Measurements from ENCODE around the gene C10orf62.

Gene C10orf62

GRCh38 chr10:97611473-97611872, 22.0 kb downstream of the C10orf62 start:
- Histone ChIP-seq H2AK5ac (ENCODE audit: low read depth, low read length) (no peak overlapping the region), H3K4ac (ENCODE audit: low read length) (no peak overlapping the region), H3K27me3 (ENCODE audit: control insufficient read depth in 3 of 3, insufficient read depth in 3 of 3, low read depth in 1 of 3, low read length in 3 of 3) (no peaks in the 10 kb centered on the region), H2AFZ (ENCODE audit: low read length) (no peak overlapping the region), H4K8ac (ENCODE audit: low read depth, low read length) (no peak overlapping the region), H3K9ac (ENCODE audit: low read depth, low read length, poor library complexity) (peak overlapping the region; percentile 53), H2BK120ac (ENCODE audit: low read depth, low read length) (no peak overlapping the region), H3K36me3 (replicated peaks in 1 of 2; ENCODE audit: control insufficient read depth in 2 of 2, insufficient read depth in 2 of 2, low read length in 2 of 2) (peaks cover 7 to 25% of the 10 kb centered on the region in 2 donors), H3K27ac (replicated peaks; ENCODE audit: low read length) (no peak overlapping the region), H2BK12ac (ENCODE audit: low read length) (no peak overlapping the region), H3K4me1 (ENCODE audit: control insufficient read depth in 2 of 2, insufficient read depth in 1 of 2, low read depth in 1 of 2, low read length in 2 of 2) (peaks cover 1 to 10% of the 10 kb centered on the region in 2 donors), H4K91ac (ENCODE audit: low read depth, low read length, poor library complexity) (no peak overlapping the region), H3K4me3 (ENCODE audit: low read length in 2 of 2) (no peak overlapping the region), H3K4me2 (ENCODE audit: insufficient read depth, low read length, poor library complexity, severe bottlenecking) (no peak overlapping the region), H3K23ac (ENCODE audit: low read depth, low read length, poor library complexity) (no peak overlapping the region), H3K79me1 (ENCODE audit: low read depth, low read length) (no peaks in the 10 kb centered on the region), H2BK5ac (ENCODE audit: low read length) (no peak overlapping the region), H3K14ac (ENCODE audit: low read length) (peak overlapping the region; percentile 5), H2BK15ac (ENCODE audit: low read length) (no peak overlapping the region), H3K18ac (ENCODE audit: low read length) (peak overlapping the region; percentile 30), H3K9me3 (replicated peaks in 1 of 2; ENCODE audit: control insufficient read depth in 2 of 2, insufficient read depth in 1 of 2, low read depth in 1 of 2, low read length in 2 of 2) (no peaks in the 10 kb centered on the region)
- no CpG with 5 or more reads among the region's 12 CpGs for WGBS, 2 donors (ENCODE audit: extremely low coverage in 2 of 2, insufficient read length in 2 of 2, insufficient replicate concordance in 1 of 2)
- DNase-seq (ENCODE audit: low spot score): no peak

DNA sequence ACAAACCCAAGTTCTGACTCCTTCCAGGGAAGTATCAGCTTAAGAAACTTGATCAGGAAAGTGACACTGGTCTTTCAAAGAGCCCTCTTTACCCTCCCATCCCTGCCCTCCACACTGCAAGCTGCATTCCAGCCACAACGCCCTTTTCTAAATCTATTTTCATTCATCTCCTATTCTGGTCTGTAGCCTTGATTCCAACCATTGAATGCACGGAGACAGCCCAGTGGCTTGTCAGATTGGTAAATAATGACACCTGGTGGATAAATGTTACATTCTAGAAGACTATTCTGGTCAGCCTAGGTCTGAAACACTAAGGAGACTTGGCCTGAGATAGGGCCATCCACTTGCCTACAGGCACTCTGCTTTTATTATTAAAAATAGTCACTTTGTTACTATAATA, 22.9 kb downstream of the C10orf62 start:
- H4K8ac ChIP-seq (ENCODE audit: low read depth, low read length): no peak overlapping the region
- H2AFZ ChIP-seq (ENCODE audit: low read length): no peak overlapping the region
- WGBS, 2 donors (ENCODE audit: extremely low coverage in 2 of 2, insufficient read length in 2 of 2, insufficient replicate concordance in 1 of 2): no CpG with 5 or more reads among the region's 2 CpGs
- no peak overlapping the region for H2BK15ac ChIP-seq (ENCODE audit: low read length)
- no peaks in the 10 kb centered on the region for H3K79me1 ChIP-seq (ENCODE audit: low read depth, low read length)
- H3K23ac ChIP-seq (ENCODE audit: low read depth, low read length, poor library complexity): no peak overlapping the region
- DNase-seq (ENCODE audit: low spot score): no peak
- no peak overlapping the region for H3K14ac ChIP-seq (ENCODE audit: low read length)
- H3K4me2 ChIP-seq (ENCODE audit: insufficient read depth, low read length, poor library complexity, severe bottlenecking): no peak overlapping the region
- H4K91ac ChIP-seq (ENCODE audit: low read depth, low read length, poor library complexity): no peak overlapping the region
- H3K9me3 ChIP-seq (replicated peaks in 1 of 2; ENCODE audit: control insufficient read depth in 2 of 2, insufficient read depth in 1 of 2, low read depth in 1 of 2, low read length in 2 of 2): no peaks in the 10 kb centered on the region
- H2AK5ac ChIP-seq (ENCODE audit: low read depth, low read length): no peak overlapping the region
- H3K18ac ChIP-seq (ENCODE audit: low read length): no peak overlapping the region
- H2BK12ac ChIP-seq (ENCODE audit: low read length): no peak overlapping the region
- H2BK120ac ChIP-seq (ENCODE audit: low read depth, low read length): no peak overlapping the region
- H3K9ac ChIP-seq (ENCODE audit: low read depth, low read length, poor library complexity): no peak overlapping the region
- H3K27ac ChIP-seq (replicated peaks; ENCODE audit: low read length): no peak overlapping the region
- peaks cover 0 to under 1% of the 10 kb centered on the region in 2 donors for H3K4me1 ChIP-seq (ENCODE audit: control insufficient read depth in 2 of 2, insufficient read depth in 1 of 2, low read depth in 1 of 2, low read length in 2 of 2)
- H3K36me3 ChIP-seq (replicated peaks in 1 of 2; ENCODE audit: control insufficient read depth in 2 of 2, insufficient read depth in 2 of 2, low read length in 2 of 2): peaks cover 7 to 35% of the 10 kb centered on the region in 2 donors
- no peak overlapping the region for H2BK5ac ChIP-seq (ENCODE audit: low read length)
- H3K27me3 ChIP-seq (ENCODE audit: control insufficient read depth in 3 of 3, insufficient read depth in 3 of 3, low read depth in 1 of 3, low read length in 3 of 3): no peaks in the 10 kb centered on the region
- no peak overlapping the region for H3K4me3 ChIP-seq (ENCODE audit: low read length in 2 of 2)
- H3K4ac ChIP-seq (ENCODE audit: low read length): no peak overlapping the region

- no peak overlapping the region for H3K9ac ChIP-seq (ENCODE audit: low read depth, low read length, poor library complexity)
- no peak overlapping the region for H2BK120ac ChIP-seq (ENCODE audit: low read depth, low read length)
- no peak overlapping the region for H2AFZ ChIP-seq (ENCODE audit: low read length)
- no peak overlapping the region for H2BK5ac ChIP-seq (ENCODE audit: low read length)
- no peaks in the 10 kb centered on the region for H3K27me3 ChIP-seq (ENCODE audit: control insufficient read depth in 3 of 3, insufficient read depth in 3 of 3, low read depth in 1 of 3, low read length in 3 of 3)
- H2AK5ac ChIP-seq (ENCODE audit: low read depth, low read length): no peak overlapping the region
- H3K23ac ChIP-seq (ENCODE audit: low read depth, low read length, poor library complexity): no peak overlapping the region
- no peak overlapping the region for H3K4me2 ChIP-seq (ENCODE audit: insufficient read depth, low read length, poor library complexity, severe bottlenecking)
- no peak overlapping the region for H3K14ac ChIP-seq (ENCODE audit: low read length)
- H2BK15ac ChIP-seq (ENCODE audit: low read length): no peak overlapping the region
- no peak overlapping the region for H4K8ac ChIP-seq (ENCODE audit: low read depth, low read length)
- DNase-seq (ENCODE audit: low spot score): no peak
- H3K4me3 ChIP-seq (ENCODE audit: low read length in 2 of 2): no peak overlapping the region
- no CpG with 5 or more reads among the region's 4 CpGs for WGBS, 2 donors (ENCODE audit: extremely low coverage in 2 of 2, insufficient read length in 2 of 2, insufficient replicate concordance in 1 of 2)
- no peaks in the 10 kb centered on the region for H3K4me1 ChIP-seq (ENCODE audit: control insufficient read depth in 2 of 2, insufficient read depth in 1 of 2, low read depth in 1 of 2, low read length in 2 of 2)
- H3K4ac ChIP-seq (ENCODE audit: low read length): no peak overlapping the region
- H3K27ac ChIP-seq (replicated peaks; ENCODE audit: low read length): no peak overlapping the region
- peaks cover 9 to 42% of the 10 kb centered on the region in 2 donors for H3K36me3 ChIP-seq (replicated peaks in 1 of 2; ENCODE audit: control insufficient read depth in 2 of 2, insufficient read depth in 2 of 2, low read length in 2 of 2)
- no peak overlapping the region for H2BK12ac ChIP-seq (ENCODE audit: low read length)
- H3K9me3 ChIP-seq (replicated peaks in 1 of 2; ENCODE audit: control insufficient read depth in 2 of 2, insufficient read depth in 1 of 2, low read depth in 1 of 2, low read length in 2 of 2): no peaks in the 10 kb centered on the region
- no peak overlapping the region for H4K91ac ChIP-seq (ENCODE audit: low read depth, low read length, poor library complexity)
- H3K18ac ChIP-seq (ENCODE audit: low read length): no peak overlapping the region
- H3K79me1 ChIP-seq (ENCODE audit: low read depth, low read length): no peaks in the 10 kb centered on the region
These were observed 28.8 kb downstream of the C10orf62 start for GRCh38 chr10:97618285-97618684.

DNA sequence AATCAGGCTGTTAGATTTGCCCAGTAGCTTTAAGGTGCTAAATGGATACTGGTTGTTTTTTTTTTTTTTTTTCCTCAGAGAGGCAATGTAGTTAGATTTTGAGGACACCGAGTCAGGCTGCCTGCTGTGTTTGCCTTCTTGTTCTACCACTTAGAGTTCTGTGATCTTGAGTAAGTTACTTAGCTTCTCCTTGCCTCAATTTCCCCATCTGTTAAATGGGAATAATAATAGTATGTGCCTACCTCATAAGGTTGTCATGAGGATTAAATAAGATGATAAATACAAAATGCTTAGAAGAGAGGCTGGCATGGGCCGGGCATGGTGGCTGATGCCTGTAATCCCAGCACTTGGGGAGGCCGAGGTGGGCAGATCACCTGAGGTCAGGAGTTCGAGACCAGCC, 29.2 kb downstream of the C10orf62 start:
- Histone ChIP-seq H3K27me3 (ENCODE audit: control insufficient read depth in 3 of 3, insufficient read depth in 3 of 3, low read depth in 1 of 3, low read length in 3 of 3) (no peaks in the 10 kb centered on the region), H2BK120ac (ENCODE audit: low read depth, low read length) (no peak overlapping the region), H2AK5ac (ENCODE audit: low read depth, low read length) (no peak overlapping the region), H3K14ac (ENCODE audit: low read length) (no peak overlapping the region), H2BK15ac (ENCODE audit: low read length) (no peak overlapping the region), H4K8ac (ENCODE audit: low read depth, low read length) (no peak overlapping the region), H3K4me2 (ENCODE audit: insufficient read depth, low read length, poor library complexity, severe bottlenecking) (no peak overlapping the region), H3K23ac (ENCODE audit: low read depth, low read length, poor library complexity) (no peak overlapping the region), H2BK12ac (ENCODE audit: low read length) (no peak overlapping the region), H3K4me1 (ENCODE audit: control insufficient read depth in 2 of 2, insufficient read depth in 1 of 2, low read depth in 1 of 2, low read length in 2 of 2) (no peaks in the 10 kb centered on the region), H3K36me3 (replicated peaks in 1 of 2; ENCODE audit: control insufficient read depth in 2 of 2, insufficient read depth in 2 of 2, low read length in 2 of 2) (peaks cover 9 to 40% of the 10 kb centered on the region in 2 donors), H2AFZ (ENCODE audit: low read length) (no peak overlapping the region), H3K27ac (replicated peaks; ENCODE audit: low read length) (no peak overlapping the region), H3K4ac (ENCODE audit: low read length) (no peak overlapping the region), H3K4me3 (ENCODE audit: low read length in 2 of 2) (no peak overlapping the region), H3K79me1 (ENCODE audit: low read depth, low read length) (no peaks in the 10 kb centered on the region), H3K9ac (ENCODE audit: low read depth, low read length, poor library complexity) (no peak overlapping the region), H4K91ac (ENCODE audit: low read depth, low read length, poor library complexity) (no peak overlapping the region), H2BK5ac (ENCODE audit: low read length) (no peak overlapping the region), H3K18ac (ENCODE audit: low read length) (no peak overlapping the region), H3K9me3 (replicated peaks in 1 of 2; ENCODE audit: control insufficient read depth in 2 of 2, insufficient read depth in 1 of 2, low read depth in 1 of 2, low read length in 2 of 2) (no peaks in the 10 kb centered on the region)
- WGBS, 2 donors (ENCODE audit: extremely low coverage in 2 of 2, insufficient read length in 2 of 2, insufficient replicate concordance in 1 of 2): no CpG with 5 or more reads among the region's 4 CpGs
- no peak for DNase-seq (ENCODE audit: low spot score)
